Type B pancreatic cell (in vitro differentiated cells): Measurements from ENCODE around the gene ENDOU. TPM values are rescaled to one million over a fixed set of nuclear protein-coding genes. Genes with fewer than 3 reads are reported as not detected.
"Not testable (repeated sequence)": the region's sequence is repeated elsewhere in the genome, so short reads cannot be mapped to it uniquely, and the experiment has no call there.

Source experiments
- DNase-seq: peaks from one replicate; pipeline ENCODE4 v3.0.0; 2021; ENCODE audit warnings: mixed read lengths; ENCODE audit not compliant: unreplicated experiment; ENCODE audit errors: extremely low spot score
- H3K27ac Mint-ChIP-seq: 2 replicates; pipeline ENCODE4 v1.8.0; 2021; ENCODE audit warnings: mild to moderate bottlenecking, mixed read lengths
- H3K27me3 Mint-ChIP-seq: 2 replicates; pipeline ENCODE4 v1.8.0; 2021; ENCODE audit warnings: mixed read lengths
- H3K36me3 Mint-ChIP-seq: 2 replicates; pipeline ENCODE4 v1.8.0; 2021; ENCODE audit warnings: mixed read lengths
- H3K4me1 Mint-ChIP-seq: one replicate; pipeline ENCODE4 v1.8.0; 2021; ENCODE audit warnings: mixed read lengths; ENCODE audit not compliant: unreplicated experiment
- H3K4me3 Mint-ChIP-seq: 2 replicates; pipeline ENCODE4 v1.8.0; 2021; ENCODE audit warnings: mild to moderate bottlenecking, mixed read lengths
- H3K9me3 Mint-ChIP-seq: 2 replicates; pipeline ENCODE4 v1.8.0; 2021; ENCODE audit warnings: mixed read lengths
- CTCF ChIP-seq: fragments of 200-600 bp; sonication (generic); conservative IDR thresholded peaks from 2 replicates; pipeline ENCODE4 v1.5.0; 2021; ENCODE audit warnings: antibody characterized with exemption, mild to moderate bottlenecking
- total RNA-seq: library from RNA; stranded (reverse); gene quantifications from 2 replicates; pipeline ENCODE4 v1.2.1, GENCODE V29; 2021; ENCODE audit warnings: low replicate concordance

The ENDOU gene
- total RNA-seq, 1 donor from 2014 or later: 3.7 TPM

- Mint-ChIP-seq H3K36me3 (peaks cover 39% of the 10 kb centered on the region), H3K27me3 (no peaks in the 10 kb centered on the region), H3K27ac (no peak overlapping the region), H3K4me1 (peaks cover 4% of the 10 kb centered on the region), H3K9me3 (no peaks in the 10 kb centered on the region), H3K4me3 (no peak overlapping the region)
- no peak for DNase-seq
- no peak for TF ChIP-seq CTCF
Observed at GRCh38 chr12:47698055-47698454, 27.2 kb downstream of the ENDOU start.

DNA sequence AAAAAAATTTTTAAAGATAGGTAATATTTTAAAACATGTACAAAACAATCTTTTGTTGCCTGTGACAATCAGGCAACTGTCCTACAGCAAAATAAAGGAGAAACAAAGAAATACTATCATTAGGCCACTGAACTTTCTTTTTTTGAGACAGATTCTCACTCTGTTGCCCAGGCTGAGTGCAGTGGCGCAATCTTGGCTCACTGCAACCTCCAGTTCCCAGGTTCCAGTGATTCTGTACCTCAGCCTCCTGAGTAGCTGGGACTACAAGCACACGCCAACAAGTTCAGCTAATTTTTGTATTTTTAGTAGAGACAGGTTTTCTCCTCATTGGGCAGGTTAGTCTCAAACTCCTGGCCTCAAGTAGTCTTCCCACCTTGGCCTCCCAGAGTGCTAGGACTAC lies 36.1 kb downstream of the ENDOU start:
- DNase-seq: no peak
- Mint-ChIP-seq H3K27me3 (no peaks in the 10 kb centered on the region), H3K36me3 (peaks cover 32% of the 10 kb centered on the region), H3K4me3 (no peak overlapping the region), H3K27ac (no peak overlapping the region), H3K4me1 (no peaks in the 10 kb centered on the region), H3K9me3 (no peaks in the 10 kb centered on the region)
- TF ChIP-seq CTCF: no peak

- DNase-seq: no peak
- Mint-ChIP-seq H3K27me3 (no peaks in the 10 kb centered on the region), H3K9me3 (no peaks in the 10 kb centered on the region), H3K4me3 (no peak overlapping the region), H3K36me3 (peaks cover 25% of the 10 kb centered on the region), H3K27ac (no peak overlapping the region), H3K4me1 (no peaks in the 10 kb centered on the region)
- TF ChIP-seq CTCF: no peak
Observed at GRCh38 chr12:47687636-47688035, 37.7 kb downstream of the ENDOU start.

- H3K36me3 Mint-ChIP-seq: peaks cover 21% of the 10 kb centered on the region
- H3K9me3 Mint-ChIP-seq: no peaks in the 10 kb centered on the region
- DNase-seq: no peak
- no peaks in the 10 kb centered on the region for H3K27me3 Mint-ChIP-seq
- no peaks in the 10 kb centered on the region for H3K4me1 Mint-ChIP-seq
- TF ChIP-seq CTCF: peak; percentile 84
- H3K27ac Mint-ChIP-seq: no peak overlapping the region
- no peak overlapping the region for H3K4me3 Mint-ChIP-seq
Observed at GRCh38 chr12:47686645-47687240, 38.5 kb downstream of the ENDOU start.

- Mint-ChIP-seq H3K4me3 (no peak overlapping the region), H3K27me3 (no peaks in the 10 kb centered on the region), H3K27ac (no peak overlapping the region), H3K36me3 (peaks cover 68% of the 10 kb centered on the region), H3K4me1 (no peaks in the 10 kb centered on the region), H3K9me3 (no peaks in the 10 kb centered on the region)
- TF ChIP-seq CTCF: no peak
- no peak for DNase-seq
Observed at GRCh38 chr12:47679785-47680184, 45.5 kb downstream of the ENDOU start.

- TF ChIP-seq CTCF: no peak
- Mint-ChIP-seq H3K4me1 (no peaks in the 10 kb centered on the region), H3K4me3 (no peak overlapping the region), H3K36me3 (peaks cover 59% of the 10 kb centered on the region), H3K27me3 (no peaks in the 10 kb centered on the region), H3K27ac (no peak overlapping the region), H3K9me3 (no peaks in the 10 kb centered on the region)
- no peak for DNase-seq
Observed at GRCh38 chr12:47672068-47672467, 53.2 kb downstream of the ENDOU start.

DNA sequence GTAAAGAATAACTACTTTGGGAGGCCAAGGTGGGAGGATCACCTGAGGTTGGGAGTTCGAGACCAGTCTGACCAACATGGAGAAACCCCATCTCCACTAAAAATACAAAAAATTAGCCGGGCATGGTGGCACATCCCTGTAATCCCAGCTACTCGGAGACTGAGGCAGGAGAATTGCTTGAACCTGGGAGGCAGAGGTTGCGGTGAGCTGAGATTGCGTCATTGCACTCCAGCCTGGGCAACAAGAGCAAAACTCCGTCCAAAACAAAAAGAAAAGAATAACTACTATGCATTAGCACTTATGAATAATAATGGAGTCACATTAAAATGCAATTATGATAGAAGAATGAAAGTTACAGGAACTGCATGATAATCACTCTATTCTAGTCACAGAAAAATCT lies 57.4 kb downstream of the ENDOU start:
- H3K4me1 Mint-ChIP-seq, H3K27ac Mint-ChIP-seq, DNase-seq, H3K9me3 Mint-ChIP-seq, H3K4me3 Mint-ChIP-seq, H3K27me3 Mint-ChIP-seq: not testable (repeated sequence)
- peaks cover 40% of the 10 kb centered on the region for H3K36me3 Mint-ChIP-seq
